Measurements from ENCODE around the gene CAST. TPM values are rescaled to one million over a fixed set of nuclear protein-coding genes. Genes with fewer than 3 reads are reported as not detected.

Gene CAST
- total RNA-seq, 1 experiment from 2014 or later = 395 TPM

DNA sequence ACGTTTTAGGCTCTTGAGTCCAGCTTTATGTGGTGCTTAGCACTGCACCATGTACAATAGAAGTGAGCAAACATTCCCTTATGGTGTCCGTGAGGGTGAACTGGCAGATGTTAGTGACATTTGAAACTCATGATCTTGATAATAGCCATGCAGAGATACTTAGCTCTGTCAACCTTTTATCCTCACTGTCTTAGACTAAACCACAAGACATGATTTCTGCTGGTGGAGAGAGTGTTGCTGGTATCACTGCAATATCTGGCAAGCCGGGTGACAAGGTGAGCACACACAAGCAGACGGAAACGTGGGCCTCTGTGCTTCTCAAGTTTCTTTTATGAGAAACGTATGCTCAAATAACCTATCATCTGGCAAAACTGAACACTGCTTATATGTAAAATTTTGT lies 68.4 kb downstream of the CAST start:
- no peak overlapping the region for H3K4me3 Mint-ChIP-seq (ENCODE audit: low read depth, unreplicated experiment)
- peaks cover 31% of the 10 kb centered on the region for H3K4me1 Mint-ChIP-seq (ENCODE audit: low read depth, unreplicated experiment)
- no peaks in the 10 kb centered on the region for H3K27me3 Mint-ChIP-seq (ENCODE audit: unreplicated experiment)
- CTCF ChIA-PET = no interaction called here
- intact Hi-C loops (cut with micrococcal nuclease; ENCODE audit: unreplicated experiment) = loop anchor here (5.0 kb wide), 1 partner anchor 103 kb away; no protein-coding TSS in a partner anchor
- H3K9me3 Mint-ChIP-seq (ENCODE audit: low read depth, unreplicated experiment) = no peaks in the 10 kb centered on the region
- TF ChIP-seq, protein P1, sequence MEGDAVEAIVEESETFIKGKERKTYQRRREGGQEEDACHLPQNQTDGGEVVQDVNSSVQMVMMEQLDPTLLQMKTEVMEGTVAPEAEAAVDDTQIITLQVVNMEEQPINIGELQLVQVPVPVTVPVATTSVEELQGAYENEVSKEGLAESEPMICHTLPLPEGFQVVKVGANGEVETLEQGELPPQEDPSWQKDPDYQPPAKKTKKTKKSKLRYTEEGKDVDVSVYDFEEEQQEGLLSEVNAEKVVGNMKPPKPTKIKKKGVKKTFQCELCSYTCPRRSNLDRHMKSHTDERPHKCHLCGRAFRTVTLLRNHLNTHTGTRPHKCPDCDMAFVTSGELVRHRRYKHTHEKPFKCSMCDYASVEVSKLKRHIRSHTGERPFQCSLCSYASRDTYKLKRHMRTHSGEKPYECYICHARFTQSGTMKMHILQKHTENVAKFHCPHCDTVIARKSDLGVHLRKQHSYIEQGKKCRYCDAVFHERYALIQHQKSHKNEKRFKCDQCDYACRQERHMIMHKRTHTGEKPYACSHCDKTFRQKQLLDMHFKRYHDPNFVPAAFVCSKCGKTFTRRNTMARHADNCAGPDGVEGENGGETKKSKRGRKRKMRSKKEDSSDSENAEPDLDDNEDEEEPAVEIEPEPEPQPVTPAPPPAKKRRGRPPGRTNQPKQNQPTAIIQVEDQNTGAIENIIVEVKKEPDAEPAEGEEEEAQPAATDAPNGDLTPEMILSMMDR (IDR thresholded peaks at IDR 0.05; ENCODE audit: unreplicated experiment) = no peak
- DNase-seq = no peak
- no TSS peak for BruUV-seq (replicated peaks)
- peaks cover 52% of the 10 kb centered on the region for H3K36me3 Mint-ChIP-seq (ENCODE audit: insufficient read depth, unreplicated experiment)
- no peak overlapping the region for H3K27ac Mint-ChIP-seq (ENCODE audit: unreplicated experiment)

DNA sequence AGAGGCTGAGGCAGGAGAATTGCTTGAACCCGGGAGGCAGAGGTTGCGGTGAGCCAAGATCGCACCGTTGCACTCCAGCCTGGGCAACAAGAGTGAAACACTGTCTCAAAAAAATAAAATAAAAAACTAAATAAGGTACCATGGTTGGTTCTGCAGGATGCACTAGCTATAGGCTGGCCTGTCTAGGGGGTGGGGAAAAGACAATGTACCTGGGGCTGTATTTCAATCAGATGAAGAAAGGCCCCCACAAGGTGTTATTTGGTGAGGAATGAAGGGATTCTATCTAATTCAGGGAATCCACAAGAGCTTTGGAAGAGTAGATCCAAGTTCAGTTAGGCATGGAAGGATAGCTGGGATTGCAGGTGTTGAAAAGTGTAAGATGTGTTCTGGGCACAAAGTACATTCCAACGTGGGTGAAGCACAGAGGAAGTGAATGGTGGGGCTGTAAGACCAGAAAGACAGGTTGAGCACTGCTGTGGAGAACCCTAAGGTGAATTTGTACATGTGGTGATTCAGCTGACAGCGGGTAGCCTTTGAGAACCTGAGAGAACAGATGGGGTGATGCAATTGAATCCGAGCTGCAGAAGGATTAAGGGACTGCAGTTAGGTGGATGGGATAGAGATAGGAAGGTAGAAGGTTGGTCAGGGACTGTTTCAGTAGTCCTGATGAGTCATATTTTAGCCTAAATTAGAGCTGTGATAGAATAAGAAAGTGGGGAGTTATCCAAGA lies 71.8 kb downstream of the CAST start:
- peaks cover 35% of the 10 kb centered on the region for H3K4me1 Mint-ChIP-seq (ENCODE audit: low read depth, unreplicated experiment)
- peak overlapping the region; percentile 83 for H3K27ac Mint-ChIP-seq (ENCODE audit: unreplicated experiment)
- DNase-seq = peak; percentile 87
- BruUV-seq (replicated peaks) = no TSS peak
- intact Hi-C loops (cut with micrococcal nuclease; ENCODE audit: unreplicated experiment) = loop anchor here (5.0 kb wide), 1 partner anchor 107 kb away; no protein-coding TSS in a partner anchor
- TF ChIP-seq, protein P1 (IDR thresholded peaks at IDR 0.05; ENCODE audit: unreplicated experiment) = no peak
- H3K27me3 Mint-ChIP-seq (ENCODE audit: unreplicated experiment) = no peaks in the 10 kb centered on the region
- H3K36me3 Mint-ChIP-seq (ENCODE audit: insufficient read depth, unreplicated experiment) = peaks cover 62% of the 10 kb centered on the region
- no peaks in the 10 kb centered on the region for H3K9me3 Mint-ChIP-seq (ENCODE audit: low read depth, unreplicated experiment)
- CTCF ChIA-PET = interaction anchor here (0.6 to 1.5 kb wide), 10 partner anchors 11 to 434 kb away, joined by 3 to 8 read pairs (median 4); partner anchors contain the start of gene CAST
- H3K4me3 Mint-ChIP-seq (ENCODE audit: low read depth, unreplicated experiment) = peak overlapping the region; percentile 48

DNA sequence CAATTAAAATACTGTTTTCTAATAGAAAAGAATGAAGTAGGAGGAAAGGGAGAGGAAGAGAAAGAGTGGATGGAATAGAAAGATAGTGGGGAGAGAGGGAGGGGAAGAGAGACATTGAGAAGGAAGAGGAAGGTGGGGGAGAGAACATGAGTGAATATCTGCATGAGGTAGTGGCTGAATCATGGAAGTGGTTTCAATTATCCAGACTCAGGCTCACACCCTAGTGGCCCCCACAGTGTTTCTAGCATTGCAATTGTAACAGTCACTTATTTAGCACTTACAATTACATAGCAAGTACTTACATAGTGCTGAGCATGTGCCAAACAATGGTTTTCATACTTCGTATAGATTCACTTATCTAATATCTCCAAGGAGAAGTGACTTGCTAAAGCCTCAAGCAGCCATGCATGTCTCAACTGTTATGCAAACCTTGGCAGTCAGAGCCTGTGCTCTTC lies 72.7 kb downstream of the CAST start:
- Mint-ChIP-seq H3K27ac (ENCODE audit: unreplicated experiment) (peak overlapping the region; percentile 83), H3K4me3 (ENCODE audit: low read depth, unreplicated experiment) (peak overlapping the region; percentile 48), H3K4me1 (ENCODE audit: low read depth, unreplicated experiment) (peaks cover 35% of the 10 kb centered on the region), H3K27me3 (ENCODE audit: unreplicated experiment) (no peaks in the 10 kb centered on the region), H3K9me3 (ENCODE audit: low read depth, unreplicated experiment) (no peaks in the 10 kb centered on the region), H3K36me3 (ENCODE audit: insufficient read depth, unreplicated experiment) (peaks cover 54% of the 10 kb centered on the region)
- DNase-seq = no peak
- CTCF ChIA-PET = interaction anchor here (1.1 to 1.3 kb wide), 3 partner anchors 32 to 123 kb away, joined by 3 to 8 read pairs (median 3); no protein-coding TSS in a partner anchor
- no TSS peak for BruUV-seq (replicated peaks)
- intact Hi-C loops (cut with micrococcal nuclease; ENCODE audit: unreplicated experiment) = loop anchor here (5.0 kb wide), 1 partner anchor 108 kb away; no protein-coding TSS in a partner anchor
- TF ChIP-seq, protein P1 (IDR thresholded peaks at IDR 0.05; ENCODE audit: unreplicated experiment) = no peak

DNA sequence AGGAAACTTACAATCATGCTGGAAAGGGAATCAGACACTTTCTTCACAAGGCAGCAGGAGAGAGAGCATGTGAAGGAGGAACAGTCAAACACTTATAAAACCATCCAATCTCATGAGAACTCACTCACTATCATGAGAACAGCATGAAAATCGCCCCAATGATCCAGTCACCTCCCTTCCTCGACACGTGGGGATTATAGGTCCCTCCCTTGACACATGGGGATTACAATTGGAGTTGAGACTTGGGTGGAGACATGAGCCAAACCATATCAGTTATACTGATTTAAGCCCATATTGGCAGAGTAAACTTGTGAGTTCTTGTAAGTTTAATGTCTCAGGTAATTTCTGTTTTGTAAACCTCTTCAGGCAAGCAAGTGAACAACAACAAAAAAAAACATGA lies 74.8 kb downstream of the CAST start:
- H3K9me3 Mint-ChIP-seq (ENCODE audit: low read depth, unreplicated experiment) = no peaks in the 10 kb centered on the region
- TF ChIP-seq, protein P1 (IDR thresholded peaks at IDR 0.05; ENCODE audit: unreplicated experiment) = no peak
- H3K27me3 Mint-ChIP-seq (ENCODE audit: unreplicated experiment) = no peaks in the 10 kb centered on the region
- H3K4me3 Mint-ChIP-seq (ENCODE audit: low read depth, unreplicated experiment) = no peak overlapping the region
- H3K27ac Mint-ChIP-seq (ENCODE audit: unreplicated experiment) = peak overlapping the region; percentile 41
- intact Hi-C loops (cut with micrococcal nuclease; ENCODE audit: unreplicated experiment) = no loop called here
- BruUV-seq (replicated peaks) = no TSS peak
- H3K36me3 Mint-ChIP-seq (ENCODE audit: insufficient read depth, unreplicated experiment) = peaks cover 58% of the 10 kb centered on the region
- peaks cover 35% of the 10 kb centered on the region for H3K4me1 Mint-ChIP-seq (ENCODE audit: low read depth, unreplicated experiment)
- CTCF ChIA-PET = no interaction called here
- no peak for DNase-seq
